Endothelial cell of umbilical vein (primary cell): Measurements from ENCODE around the gene MDFIC.

ENCODE experiments used
- CTCF ChIP-seq, 2 donors: IDR thresholded peaks; 1 replicate in 1 of 2; 2 replicates in 1 of 2; pipeline ENCODE4 v1.5.1; 2011; ENCODE audit warnings: low read length in 2 of 2, mild to moderate bottlenecking in 2 of 2, moderate library complexity in 2 of 2, control low read depth in 1 of 2, inconsistent platforms in 1 of 2, low read depth in 1 of 2; ENCODE audit not compliant: insufficient read depth in 1 of 2; ENCODE audit errors: extremely low read depth in 1 of 2
- JUN ChIP-seq: IDR thresholded peaks from 2 replicates; pipeline ENCODE4 v1.6.1; 2011; ENCODE audit warnings: borderline replicate concordance, low read depth; ENCODE audit not compliant: insufficient read length, insufficient read depth
- MYC ChIP-seq: IDR thresholded peaks from one replicate; pipeline ENCODE4 v1.6.1; 2011; ENCODE audit warnings: mild to moderate bottlenecking, low read depth, low read length
- POLR2A ChIP-seq: IDR thresholded peaks from 2 replicates; pipeline ENCODE4 v1.6.1; 2012; ENCODE audit warnings: low read depth, mild to moderate bottlenecking, control low read depth, low read length

GRCh38 chr7:114997487-114998404 lies 75.9 kb downstream of the MDFIC start:
- TF ChIP-seq POLR2A: no peak
- TF ChIP-seq CTCF (IDR thresholded peaks at IDR 0.05; ENCODE audit: extremely low read depth in 1 of 2, insufficient read depth in 1 of 2, low read depth in 1 of 2, low read length in 2 of 2): no peak
- TF ChIP-seq JUN: no peak
- no peak for TF ChIP-seq MYC
